Head of caudate nucleus (tissue), 42 donors: ENCODE results near the gene TBL2.
"Not testable (repeated sequence)": the region's sequence is repeated elsewhere in the genome, so short reads cannot be mapped to it uniquely, and the experiment has no call there.

Experiments
- DNase-seq, 42 donors: peaks; one replicate each; pipeline versions ENCODE4 v3.0.0 to v3.0.0-alpha.2; 2020 to 2021; ENCODE audit warnings: mixed read lengths in 7 of 42
- intact Hi-C: fragments of 100-400 bp; cut with DNase I; formaldehyde crosslinking; loops from one replicate; pipeline ENCODE4 v1.15.0; 2022

Gene TBL2

GRCh38 chr7:73578342-73579128 is at the start of gene TBL2:
TBL2 (minus strand) TSS chr7:73578579; CDS start chr7:73578549, 30 bp downstream.
- peak; percentile 95 to 100 (median 99) for DNase-seq
- intact Hi-C loops: loop anchor here (5.0 to 10.0 kb wide), 2 partner anchors 56 to 136 kb away; partner anchors contain the start of genes BAZ1B and STX1A

- intact Hi-C loops: no loop called here
- no peak for DNase-seq
Measured at GRCh38 chr7:73626814-73627213, 48.4 kb upstream of the TBL2 start.

- intact Hi-C loops: no loop called here
- DNase-seq: no peak
Measured at GRCh38 chr7:73625276-73625675, 46.9 kb upstream of the TBL2 start.

- intact Hi-C loops: no loop called here
- DNase-seq: no peak
Measured at GRCh38 chr7:73624669-73625001, 46.3 kb upstream of the TBL2 start.

- intact Hi-C loops: no loop called here
- DNase-seq: peak in 40 of 42 donors; percentile 16 to 79 (median 51)
Measured at GRCh38 chr7:73623798-73624668, 45.7 kb upstream of the TBL2 start, which contains the start of gene MLXIPL. MLXIPL (minus strand) TSS chr7:73624522; CDS start chr7:73624492, 30 bp downstream.

- DNase-seq: no peak
- intact Hi-C loops: no loop called here
Measured at GRCh38 chr7:73622909-73623797, 44.8 kb upstream of the TBL2 start.

- DNase-seq: no peak
- intact Hi-C loops: no loop called here
Measured at GRCh38 chr7:73622527-73622908, 44.1 kb upstream of the TBL2 start.

- intact Hi-C loops: no loop called here
- no peak for DNase-seq
Measured at GRCh38 chr7:73621168-73622063, 43.0 kb upstream of the TBL2 start.

- DNase-seq, intact Hi-C loops: not testable (repeated sequence)
Measured at GRCh38 chr7:73619394-73619793, 41.0 kb upstream of the TBL2 start.

- intact Hi-C loops: no loop called here
Measured at GRCh38 chr7:73618538-73618937, 40.2 kb upstream of the TBL2 start.

GRCh38 chr7:73617520-73617919 is 39.1 kb upstream of the TBL2 start:
- intact Hi-C loops, DNase-seq: not testable (repeated sequence)

More at GRCh38 chr7:73618538-73618937, 40.2 kb upstream of the TBL2 start:
- DNase-seq: no peak

GRCh38 chr7:73615886-73616285 is 37.5 kb upstream of the TBL2 start:
- intact Hi-C loops: no loop called here
- DNase-seq: no peak

GRCh38 chr7:73614937-73615336 is 36.6 kb upstream of the TBL2 start:
- intact Hi-C loops, DNase-seq: not testable (repeated sequence)

- no peak for DNase-seq
- intact Hi-C loops: no loop called here
Measured at GRCh38 chr7:73613954-73614735, 35.8 kb upstream of the TBL2 start.

GRCh38 chr7:73612598-73613269 is 34.4 kb upstream of the TBL2 start:
- intact Hi-C loops: no loop called here

GRCh38 chr7:73611017-73611555 is 32.7 kb upstream of the TBL2 start:
- intact Hi-C loops: no loop called here
- DNase-seq: no peak

More at GRCh38 chr7:73612598-73613269, 34.4 kb upstream of the TBL2 start:
- DNase-seq: no peak
